ENCODE data around the gene FGF9.

FGF9 gene

GRCh38 chr13:21753117-21753729, 82.3 kb downstream of the FGF9 start:
- TF ChIP-seq CTCF (IDR thresholded peaks at IDR 0.05) (no peak), ZFX (IDR thresholded peaks at IDR 0.05; ENCODE audit: borderline replicate concordance) (no peak)
- no peak overlapping the region for H3K27ac ChIP-seq
